DOHH2 (cell line): ENCODE data around the gene DGKD.

Experiments used
- H3F3A ChIP-seq: fragments of 200-600 bp; sonication (generic), shearing (Covaris generic); 2 replicates; pipeline ENCODE4 v1.6.0; 2016; ENCODE audit warnings: antibody characterized with exemption, mild to moderate bottlenecking; ENCODE audit not compliant: control insufficient read depth, insufficient read depth
- H3K27ac ChIP-seq: fragments of 200-600 bp; sonication (generic); 2 replicates; pipeline ENCODE4 v1.5.1; 2014; ENCODE audit warnings: low read depth, mild to moderate bottlenecking, low read length, moderate library complexity
- H3K27me3 ChIP-seq: fragments of 200-600 bp; sonication (generic); 2 replicates; pipeline ENCODE4 v1.6.1; 2014; ENCODE audit warnings: mild to moderate bottlenecking, low read length, mixed read lengths; ENCODE audit not compliant: control insufficient read depth
- H3K36me3 ChIP-seq: fragments of 200-600 bp; sonication (generic); 2 replicates; pipeline ENCODE4 v1.6.1; 2014; ENCODE audit warnings: mild to moderate bottlenecking, low read length, moderate library complexity, mixed read lengths; ENCODE audit not compliant: control insufficient read depth
- H3K4me1 ChIP-seq: fragments of 200-600 bp; sonication (generic); 2 replicates; pipeline ENCODE4 v1.6.1; 2014; ENCODE audit warnings: mild to moderate bottlenecking, low read length, mixed read lengths; ENCODE audit not compliant: control insufficient read depth
- H3K4me2 ChIP-seq: fragments of 200-600 bp; sonication (generic); 2 replicates; pipeline ENCODE4 v1.6.0; 2014; ENCODE audit warnings: mild to moderate bottlenecking, low read length, moderate library complexity
- H3K4me3 ChIP-seq: fragments of 200-600 bp; sonication (generic); 2 replicates; pipeline ENCODE4 v1.5.1; 2014; ENCODE audit warnings: mild to moderate bottlenecking, low read length, mixed read lengths
- H3K79me2 ChIP-seq: fragments of 200-600 bp; sonication (generic); 2 replicates; pipeline ENCODE4 v1.6.1; 2014; ENCODE audit warnings: mild to moderate bottlenecking, low read length, mixed read lengths; ENCODE audit not compliant: control insufficient read depth
- H3K9me2 ChIP-seq: fragments of 200-600 bp; sonication (generic); replicated peaks from 2 replicates; pipeline ENCODE4 v1.6.1; 2014; ENCODE audit warnings: mild to moderate bottlenecking, low read length, mixed read lengths; ENCODE audit not compliant: control insufficient read depth
- H3K9me3 ChIP-seq: fragments of 200-600 bp; sonication (generic); 2 replicates; pipeline ENCODE4 v1.6.1; 2014; ENCODE audit warnings: antibody characterized with exemption, low read length, mixed read lengths; ENCODE audit not compliant: control insufficient read depth, insufficient read depth
- H4K20me1 ChIP-seq: fragments of 200-600 bp; sonication (generic); 2 replicates; pipeline ENCODE4 v1.6.0; 2014; ENCODE audit warnings: low read depth, mild to moderate bottlenecking, antibody characterized with exemption, low read length, moderate library complexity; ENCODE audit not compliant: control insufficient read depth, insufficient read depth
- EZH2phosphoT487 ChIP-seq: fragments of 200-600 bp; sonication (generic); IDR thresholded peaks from 2 replicates; pipeline ENCODE4 v1.6.1; 2017; ENCODE audit warnings: borderline replicate concordance, mild to moderate bottlenecking, antibody characterized with exemption, low read length, moderate library complexity, mixed read lengths
- TF ChIP-seq, protein P1 (sequence below): fragments of 200-600 bp; sonication (generic); IDR thresholded peaks from one replicate; pipeline ENCODE4 v1.5.1; 2014; ENCODE audit warnings: antibody characterized with exemption, mild to moderate bottlenecking, low read depth, low read length; ENCODE audit not compliant: poor library complexity, severe bottlenecking

DGKD gene

DNA sequence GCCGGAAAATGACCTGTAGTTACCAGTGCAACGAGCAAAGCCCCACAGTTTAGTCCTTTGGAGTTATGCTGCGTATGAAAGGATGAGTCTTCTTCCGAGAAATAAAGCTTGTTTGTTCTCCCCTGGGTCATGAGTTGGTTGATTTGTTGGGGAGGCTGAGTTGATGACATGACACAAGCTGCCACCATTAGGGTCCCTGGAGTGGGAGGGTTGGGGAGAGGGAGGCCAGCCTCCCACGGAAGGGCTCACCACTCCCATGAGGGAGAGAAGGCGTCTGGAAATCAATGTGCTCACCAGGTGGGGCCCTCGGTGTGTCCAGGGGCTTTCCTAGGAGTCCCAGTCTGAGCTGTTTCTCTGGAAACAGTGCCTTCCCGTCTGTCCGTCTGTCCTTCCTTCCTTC lies 7.4 kb upstream of the DGKD start:
- peaks cover 33% of the 10 kb centered on the region for H3K4me1 ChIP-seq
- 0 out of 2 replicates have a peak, but pooled peaks cover 3% of the 10 kb centered on the region for H4K20me1 ChIP-seq
- no peaks in the 10 kb centered on the region for H3K9me2 ChIP-seq
- H3K27ac ChIP-seq: no peak overlapping the region
- H3K27me3 ChIP-seq: peaks cover 31% of the 10 kb centered on the region
- peaks cover 7% of the 10 kb centered on the region for H3F3A ChIP-seq
- no peak overlapping the region for H3K4me2 ChIP-seq
- H3K4me3 ChIP-seq: no peak overlapping the region
- no peak for TF ChIP-seq EZH2phosphoT487
- TF ChIP-seq, protein P1, sequence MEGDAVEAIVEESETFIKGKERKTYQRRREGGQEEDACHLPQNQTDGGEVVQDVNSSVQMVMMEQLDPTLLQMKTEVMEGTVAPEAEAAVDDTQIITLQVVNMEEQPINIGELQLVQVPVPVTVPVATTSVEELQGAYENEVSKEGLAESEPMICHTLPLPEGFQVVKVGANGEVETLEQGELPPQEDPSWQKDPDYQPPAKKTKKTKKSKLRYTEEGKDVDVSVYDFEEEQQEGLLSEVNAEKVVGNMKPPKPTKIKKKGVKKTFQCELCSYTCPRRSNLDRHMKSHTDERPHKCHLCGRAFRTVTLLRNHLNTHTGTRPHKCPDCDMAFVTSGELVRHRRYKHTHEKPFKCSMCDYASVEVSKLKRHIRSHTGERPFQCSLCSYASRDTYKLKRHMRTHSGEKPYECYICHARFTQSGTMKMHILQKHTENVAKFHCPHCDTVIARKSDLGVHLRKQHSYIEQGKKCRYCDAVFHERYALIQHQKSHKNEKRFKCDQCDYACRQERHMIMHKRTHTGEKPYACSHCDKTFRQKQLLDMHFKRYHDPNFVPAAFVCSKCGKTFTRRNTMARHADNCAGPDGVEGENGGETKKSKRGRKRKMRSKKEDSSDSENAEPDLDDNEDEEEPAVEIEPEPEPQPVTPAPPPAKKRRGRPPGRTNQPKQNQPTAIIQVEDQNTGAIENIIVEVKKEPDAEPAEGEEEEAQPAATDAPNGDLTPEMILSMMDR: no peak
- no peaks in the 10 kb centered on the region for H3K9me3 ChIP-seq
- H3K36me3 ChIP-seq: no peaks in the 10 kb centered on the region
- H3K79me2 ChIP-seq: no peaks in the 10 kb centered on the region

DNA sequence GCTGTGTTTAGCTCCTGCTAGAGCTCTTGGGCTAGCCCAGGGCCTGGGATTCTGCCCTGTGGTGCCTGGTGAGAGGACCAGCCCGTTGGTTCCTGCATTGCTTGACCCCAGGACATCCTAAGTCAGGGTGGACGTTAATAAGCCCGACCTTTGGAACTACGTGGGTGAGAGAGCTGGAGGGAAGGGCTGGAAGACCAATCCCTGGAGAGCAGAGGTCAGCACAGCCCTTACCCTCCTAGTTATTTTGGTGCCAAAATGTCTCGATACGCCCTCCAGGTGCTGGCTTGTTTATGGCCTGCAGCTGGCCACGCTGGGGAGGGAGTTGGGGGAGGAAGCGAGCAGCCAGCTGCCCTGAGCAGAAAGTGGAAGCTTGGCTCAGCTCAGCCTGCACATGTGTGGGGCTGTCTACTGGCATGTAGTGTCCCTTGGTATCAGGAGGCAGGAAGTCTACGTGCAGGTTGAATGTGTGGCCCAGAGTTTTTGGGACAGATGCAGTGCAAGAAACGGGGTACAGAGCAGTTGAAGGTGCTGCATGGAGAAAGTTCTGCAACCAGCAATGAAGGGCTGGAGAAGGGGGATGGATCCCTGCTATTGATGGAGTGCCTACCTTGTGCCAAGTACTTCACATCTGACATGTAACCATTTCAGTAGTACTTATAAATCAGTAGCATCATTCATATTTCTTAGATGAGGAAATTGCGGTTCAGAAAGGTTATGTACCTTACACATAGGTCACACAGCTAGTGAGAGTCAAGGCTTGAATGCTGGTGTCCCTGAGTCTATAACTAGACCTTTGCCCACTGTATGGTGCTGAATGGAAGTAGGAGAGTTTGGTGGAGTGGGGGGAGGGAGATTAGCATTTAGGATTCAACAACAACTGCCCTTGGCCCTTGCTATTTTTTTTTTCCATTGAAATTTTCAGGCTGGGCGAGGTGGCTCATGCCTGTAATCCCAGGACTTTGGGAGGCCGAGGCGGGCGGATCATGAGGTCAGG lies 5.0 kb upstream of the DGKD start:
- H3K4me1 ChIP-seq: peaks cover 50% of the 10 kb centered on the region
- H3K9me2 ChIP-seq: no peaks in the 10 kb centered on the region
- no peaks in the 10 kb centered on the region; the same call in 1 of the 2 replicates for H3K79me2 ChIP-seq
- no peaks in the 10 kb centered on the region for H3K36me3 ChIP-seq
- H3K4me3 ChIP-seq: peak overlapping the region; percentile 44
- H3K27ac ChIP-seq: no peak overlapping the region
- peaks cover 7% of the 10 kb centered on the region for H3F3A ChIP-seq
- H3K27me3 ChIP-seq: peaks cover 38% of the 10 kb centered on the region
- H3K4me2 ChIP-seq: peak overlapping the region; percentile 61
- H3K9me3 ChIP-seq: no peaks in the 10 kb centered on the region
- TF ChIP-seq, protein P1: no peak
- no peak for TF ChIP-seq EZH2phosphoT487
- H4K20me1 ChIP-seq: 0 out of 2 replicates have a peak, but pooled peaks cover 3% of the 10 kb centered on the region

DNA sequence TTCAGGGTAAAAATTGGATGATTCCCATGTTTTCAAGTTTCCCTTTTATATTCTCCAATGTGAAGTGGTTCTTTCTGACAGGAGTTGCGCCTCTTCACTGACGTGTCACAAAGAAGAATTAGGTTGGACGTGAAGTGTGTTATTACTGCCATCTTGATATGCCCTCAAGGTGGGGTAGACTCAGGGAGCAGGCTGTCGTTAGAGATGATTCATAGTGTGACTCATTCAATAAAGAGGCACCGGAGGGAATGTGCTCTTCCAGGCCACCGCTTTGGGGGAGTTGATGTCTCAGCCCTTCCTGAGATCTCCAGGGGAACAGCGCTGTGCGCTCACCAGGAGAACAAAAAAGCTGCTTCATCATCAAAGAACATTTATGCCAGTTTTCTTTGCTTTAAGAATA lies 3.6 kb upstream of the DGKD start:
- Histone ChIP-seq H3F3A (peaks cover 7% of the 10 kb centered on the region), H3K4me1 (peaks cover 57% of the 10 kb centered on the region), H4K20me1 (peaks cover 9% of the 10 kb centered on the region; the same call in 1 of the 2 replicates), H3K36me3 (peaks cover 8% of the 10 kb centered on the region), H3K9me2 (no peaks in the 10 kb centered on the region), H3K27me3 (peaks cover 36% of the 10 kb centered on the region), H3K9me3 (no peaks in the 10 kb centered on the region), H3K4me2 (no peak overlapping the region), H3K4me3 (no peak overlapping the region), H3K27ac (no peak overlapping the region), H3K79me2 (peaks cover 10% of the 10 kb centered on the region)
- TF ChIP-seq EZH2phosphoT487: no peak
- TF ChIP-seq, protein P1: no peak
